Measurements from ENCODE around the gene MYDGF.
A peak's percentile ranks its signal among the peaks of the same experiment; 100 is the strongest.

The MYDGF gene

GRCh38 chr19:4649392-4650047 is 20.6 kb downstream of the MYDGF start:
- no peak overlapping the region for H3K27ac ChIP-seq

GRCh38 chr19:4647676-4648644 is 22.2 kb downstream of the MYDGF start:
- no peak for DNase-seq (ENCODE audit: low read depth, low spot score)
- H3K27ac ChIP-seq: no peak overlapping the region

More at GRCh38 chr19:4649392-4650047, 20.6 kb downstream of the MYDGF start:
- DNase-seq (ENCODE audit: low read depth, low spot score): no peak

GRCh38 chr19:4645718-4646117 is 24.4 kb downstream of the MYDGF start:
- no peak for DNase-seq (ENCODE audit: low read depth, low spot score)
- no peak overlapping the region for H3K27ac ChIP-seq

- no peak overlapping the region for H3K27ac ChIP-seq
- DNase-seq (ENCODE audit: low read depth, low spot score): no peak
Measured at GRCh38 chr19:4642625-4643024, 27.5 kb downstream of the MYDGF start.

GRCh38 chr19:4641132-4641531 is 29.0 kb downstream of the MYDGF start:
- no peak overlapping the region for H3K27ac ChIP-seq
- no peak for DNase-seq (ENCODE audit: low read depth, low spot score)

DNA sequence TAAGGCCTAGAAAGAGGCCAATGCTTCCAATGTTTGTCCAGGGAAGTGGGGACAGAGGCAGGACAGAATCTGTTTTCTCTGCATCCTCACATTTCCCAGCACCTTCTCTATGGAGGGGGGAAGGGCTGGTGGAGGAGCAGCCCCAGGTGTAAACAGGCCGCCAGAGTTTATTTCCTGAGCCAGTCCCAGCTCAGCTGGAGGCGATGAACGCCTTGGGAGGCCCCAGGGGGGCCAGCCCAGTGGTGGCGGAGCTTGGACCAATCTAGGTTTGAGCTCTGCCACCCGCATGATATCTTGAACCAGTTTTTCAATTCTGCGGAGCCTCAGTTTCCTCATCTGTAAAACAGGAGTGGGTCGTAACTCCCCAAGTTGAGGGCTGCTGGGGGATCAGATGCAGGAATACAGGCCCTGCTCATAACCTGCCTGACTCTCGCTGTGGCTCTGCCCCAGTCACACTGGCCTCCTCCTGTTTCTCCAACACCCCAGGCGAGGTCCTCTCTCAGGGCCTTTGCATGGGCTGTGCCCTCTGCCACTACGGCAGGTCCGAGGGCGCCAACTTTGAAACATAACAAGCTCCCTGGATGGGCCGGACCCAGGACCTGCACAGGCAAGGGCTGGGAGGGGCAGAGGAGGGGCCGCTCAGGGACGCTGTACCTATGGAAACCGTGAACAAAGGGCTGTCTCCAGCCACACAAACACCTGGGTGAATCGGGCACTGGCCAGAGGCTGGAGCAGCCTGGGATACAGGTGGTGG is 29.7 kb downstream of the MYDGF start:
- no peak overlapping the region for H3K27ac ChIP-seq
- no peak for DNase-seq (ENCODE audit: low read depth, low spot score)

DNA sequence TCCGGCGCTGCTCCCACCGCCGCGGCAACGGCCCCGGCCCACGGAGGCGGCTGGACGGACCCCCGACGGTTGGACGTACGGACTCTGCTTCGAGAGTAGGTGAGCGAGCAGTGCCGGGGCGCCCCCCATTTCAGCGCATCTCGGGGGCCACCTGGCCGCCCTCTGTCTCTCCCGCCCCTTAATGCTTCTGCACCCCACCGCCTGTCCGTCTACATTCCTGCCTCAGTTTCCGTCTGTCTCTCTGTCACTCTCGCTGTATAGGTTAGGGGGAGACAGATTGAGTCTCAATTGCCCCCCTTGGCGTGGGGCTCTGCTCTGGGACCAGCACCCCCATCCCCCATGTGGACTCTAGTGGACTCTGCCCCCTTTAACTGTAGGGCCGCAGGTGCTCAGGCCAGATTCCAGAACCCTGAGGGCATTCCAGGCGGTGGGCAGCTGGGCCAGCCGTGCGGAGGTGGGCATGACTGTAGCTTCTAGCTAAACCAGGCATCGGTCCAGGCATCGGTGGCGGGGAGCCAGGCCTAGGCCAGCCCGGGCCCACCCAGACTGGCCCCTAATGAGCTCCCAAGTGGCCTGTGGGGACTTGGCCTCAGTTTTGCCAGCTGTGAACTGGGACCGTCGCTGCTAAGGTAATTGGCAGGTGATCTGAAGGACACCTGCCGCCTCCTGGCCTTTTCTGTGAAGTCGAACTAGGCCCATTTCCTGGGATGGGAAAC is 30.5 kb downstream of the MYDGF start:
- no peak for DNase-seq (ENCODE audit: low read depth, low spot score)
- H3K27ac ChIP-seq: no peak overlapping the region

DNA sequence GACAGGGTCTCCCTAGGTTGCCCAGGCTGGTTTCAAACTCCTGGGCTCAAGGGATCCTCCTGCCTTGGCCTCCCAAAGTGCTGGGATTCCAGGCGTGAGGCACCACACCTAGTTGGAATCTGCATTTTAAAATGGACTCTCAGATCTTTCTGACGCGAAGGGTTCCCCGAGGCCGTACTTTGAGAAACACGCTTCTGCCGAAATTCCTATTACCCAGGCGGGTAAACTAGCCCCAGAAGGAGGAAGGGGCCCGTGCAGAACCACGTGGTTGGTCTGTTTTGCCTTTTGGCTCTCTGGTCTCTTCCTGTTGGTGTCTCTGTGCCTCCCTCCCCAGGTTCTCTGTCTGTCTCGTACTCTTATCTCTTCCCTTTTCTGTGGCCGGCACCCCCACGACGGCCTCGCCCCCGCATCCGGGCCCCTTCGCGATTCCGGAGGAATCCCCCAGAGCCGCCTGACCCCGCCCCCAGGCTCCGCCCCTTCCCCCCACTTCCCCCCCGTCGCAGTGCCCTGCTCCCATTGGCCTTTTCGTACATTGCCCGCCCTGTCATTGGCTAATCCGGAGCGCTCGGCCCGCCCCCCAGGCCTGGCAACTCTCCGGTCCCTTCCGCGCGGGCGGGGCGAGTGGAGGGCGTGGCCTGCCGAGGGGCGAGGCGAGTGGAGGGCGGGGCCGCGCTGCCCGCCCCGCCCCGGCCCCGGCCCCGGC is 31.2 kb downstream of the MYDGF start, which contains the start of gene TNFAIP8L1:
Gene TNFAIP8L1, plus strand, starts transcription at position 689 of the 703 bp plus-strand sequence. CDS start 12,354 bp downstream, outside the sequence.
- H3K27ac ChIP-seq: no peak within 1 kb of the TSS
- peak; percentile 50 for DNase-seq (ENCODE audit: low read depth, low spot score)

DNA sequence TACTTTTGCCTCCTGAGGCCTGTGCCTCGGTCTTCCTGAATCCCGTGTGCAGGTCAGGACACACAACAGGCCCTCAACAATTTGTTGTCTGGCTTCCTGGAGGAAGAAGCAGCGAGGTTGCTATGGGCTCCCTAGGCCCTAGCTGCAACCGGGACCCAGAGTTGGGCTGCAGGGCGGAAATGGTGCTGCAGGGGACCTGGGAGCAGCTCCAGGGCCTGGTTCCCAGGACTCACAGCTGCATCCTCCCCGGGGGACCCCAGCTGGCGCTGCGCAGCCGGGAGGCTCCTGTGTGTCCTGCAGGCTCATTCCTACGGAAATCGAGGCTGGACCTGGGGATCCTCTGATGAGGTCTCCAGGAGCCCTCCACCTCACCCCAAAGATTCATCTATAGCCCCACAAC is 31.8 kb downstream of the MYDGF start:
- H3K27ac ChIP-seq: no peak overlapping the region
- no peak for DNase-seq (ENCODE audit: low read depth, low spot score)

DNA sequence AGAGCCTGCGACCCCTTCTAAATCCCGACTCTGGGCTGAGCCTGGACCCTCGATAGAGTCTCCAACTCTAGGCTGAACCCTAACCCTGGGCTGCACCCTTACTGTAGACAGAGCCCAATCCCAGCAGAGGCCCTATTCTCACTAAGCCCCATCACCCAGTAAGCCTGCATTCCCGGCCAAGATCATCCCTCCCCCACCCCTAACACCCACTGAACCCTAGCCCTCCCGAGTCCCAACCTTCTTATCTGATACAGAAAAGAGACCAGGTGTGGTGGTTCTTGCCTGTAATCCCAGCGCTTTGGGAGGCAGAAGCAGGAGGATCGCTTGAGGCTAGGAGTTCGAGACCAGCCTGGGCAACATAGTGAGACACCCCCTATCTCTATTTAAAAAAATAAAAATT is 33.4 kb downstream of the MYDGF start:
- no peak overlapping the region for H3K27ac ChIP-seq
- DNase-seq (ENCODE audit: low read depth, low spot score): no peak

- no peak overlapping the region for H3K27ac ChIP-seq
- DNase-seq (ENCODE audit: low read depth, low spot score): no peak
Measured at GRCh38 chr19:4636151-4636717, 33.9 kb downstream of the MYDGF start.

GRCh38 chr19:4635754-4636116 is 34.4 kb downstream of the MYDGF start:
- H3K27ac ChIP-seq: no peak overlapping the region
- no peak for DNase-seq (ENCODE audit: low read depth, low spot score)

- DNase-seq (ENCODE audit: low read depth, low spot score): peak; percentile 26
- H3K27ac ChIP-seq: peak overlapping the region; percentile 51
Measured at GRCh38 chr19:4633140-4633967, 36.8 kb downstream of the MYDGF start.

- no peak overlapping the region for H3K27ac ChIP-seq
- DNase-seq (ENCODE audit: low read depth, low spot score): no peak
Measured at GRCh38 chr19:4624733-4625362, 45.3 kb downstream of the MYDGF start.

DNA sequence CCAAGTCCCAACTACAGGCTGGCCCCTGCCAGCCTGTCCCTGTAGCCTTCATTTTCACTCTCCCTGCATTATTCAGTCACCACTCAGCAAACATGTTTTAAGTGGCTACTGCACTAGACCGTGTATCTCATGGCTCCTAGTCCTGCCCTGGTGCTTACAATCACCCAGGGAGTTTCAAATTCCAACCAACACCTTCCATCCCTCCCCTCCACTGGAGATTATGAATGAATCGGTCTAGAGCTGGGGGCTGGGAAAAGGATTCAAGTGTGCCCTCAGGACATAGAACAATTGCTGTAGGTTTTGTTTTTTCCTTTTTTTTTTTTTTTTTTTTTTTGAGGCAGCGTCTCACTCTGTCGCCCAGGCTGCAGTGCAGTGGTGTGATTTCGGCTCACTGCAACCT is 45.8 kb downstream of the MYDGF start:
- H3K27ac ChIP-seq: no peak overlapping the region
- no peak for DNase-seq (ENCODE audit: low read depth, low spot score)

DNA sequence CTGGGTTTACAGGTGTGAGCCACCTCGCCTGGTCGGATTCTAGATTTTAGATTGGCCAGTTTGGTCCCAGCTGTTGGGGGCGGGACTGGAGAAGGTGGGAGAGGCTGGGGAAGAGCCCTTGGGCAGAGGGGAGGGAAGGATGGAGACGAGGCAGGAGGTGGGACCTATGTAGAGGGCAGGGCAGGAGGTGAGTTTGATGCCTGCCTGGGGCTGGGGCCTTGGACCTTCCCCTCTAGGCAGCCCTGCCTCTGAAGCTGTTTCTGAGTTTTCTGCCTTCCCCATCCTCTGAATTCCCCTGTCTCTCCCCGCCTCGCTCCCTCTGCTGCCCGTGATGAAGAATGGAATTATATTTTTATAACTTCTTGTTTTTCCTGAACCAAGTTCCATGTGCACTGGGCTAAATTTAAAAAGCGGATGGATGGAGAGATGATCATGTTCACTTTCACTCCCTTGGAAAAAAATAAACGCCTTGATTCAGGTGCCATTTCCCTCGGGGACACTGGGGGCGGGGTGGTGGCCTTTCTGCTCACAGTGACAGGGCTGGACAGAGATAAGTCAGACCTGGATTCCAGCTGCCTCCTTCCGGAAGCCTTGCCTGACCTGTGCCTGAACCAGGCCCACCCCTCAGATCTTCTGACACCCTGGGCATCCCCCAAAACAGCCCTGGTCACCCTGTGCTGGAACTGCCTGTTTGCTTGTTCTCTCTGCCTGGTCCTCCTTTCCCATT is 47.3 kb downstream of the MYDGF start:
- DNase-seq (ENCODE audit: low read depth, low spot score): no peak
- no peak overlapping the region for H3K27ac ChIP-seq

DNA sequence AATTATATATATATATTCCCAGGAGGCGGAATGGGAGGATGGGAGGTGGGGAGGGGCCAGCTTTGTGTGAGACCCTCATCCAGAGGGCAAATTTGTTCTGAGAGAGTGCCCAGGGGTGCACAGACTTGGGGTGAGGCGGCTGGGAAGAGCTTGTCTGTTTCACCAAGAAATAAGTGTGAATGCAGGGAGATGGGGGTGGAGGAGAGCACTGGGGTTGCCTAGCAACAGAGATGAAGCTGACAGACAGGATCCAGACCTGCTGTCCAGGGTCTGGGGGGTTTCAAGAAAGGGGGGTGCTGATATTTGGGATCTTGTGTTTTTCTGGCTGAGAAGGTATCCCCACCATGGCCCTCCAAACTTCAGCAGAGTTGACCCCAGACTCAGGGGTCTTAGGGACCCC is 49.5 kb downstream of the MYDGF start:
- DNase-seq (ENCODE audit: low read depth, low spot score): no peak
- no peak overlapping the region for H3K27ac ChIP-seq

Data from epithelial cell of prostate (primary cell).